Stimulated activated CD4-positive, alpha-beta T cell treated with anti-CD3 and anti-CD28 coated beads, Interleukin-2, amount 100 ng/mL, for 24 hours (primary cell): ENCODE results near the gene RPA1.

Source experiments
- DNase-seq, 2 donors: peaks; one replicate each; pipeline ENCODE4 v3.0.0-alpha.2; 2020

The RPA1 gene

DNA sequence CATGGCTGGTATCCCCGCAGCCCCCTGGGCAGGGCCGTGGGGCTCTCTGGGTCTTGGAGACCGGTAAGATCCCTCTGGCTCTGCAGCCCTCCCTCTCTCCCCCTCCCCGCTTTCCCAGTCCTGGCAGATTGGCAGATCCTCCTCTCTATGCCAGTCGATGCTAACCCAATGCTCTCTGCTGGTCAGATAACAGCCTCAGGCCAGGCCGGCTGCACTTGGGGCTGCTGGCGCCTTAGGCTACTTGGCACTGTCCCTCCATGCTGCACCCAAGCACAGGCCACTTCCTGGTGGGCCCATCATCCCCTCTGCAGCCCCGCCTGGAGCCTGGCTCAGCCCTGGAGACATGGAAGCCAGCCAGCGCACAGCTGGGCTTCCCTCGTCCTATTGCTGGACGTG is 113.6 kb downstream of the RPA1 start:
- DNase-seq: no peak

DNA sequence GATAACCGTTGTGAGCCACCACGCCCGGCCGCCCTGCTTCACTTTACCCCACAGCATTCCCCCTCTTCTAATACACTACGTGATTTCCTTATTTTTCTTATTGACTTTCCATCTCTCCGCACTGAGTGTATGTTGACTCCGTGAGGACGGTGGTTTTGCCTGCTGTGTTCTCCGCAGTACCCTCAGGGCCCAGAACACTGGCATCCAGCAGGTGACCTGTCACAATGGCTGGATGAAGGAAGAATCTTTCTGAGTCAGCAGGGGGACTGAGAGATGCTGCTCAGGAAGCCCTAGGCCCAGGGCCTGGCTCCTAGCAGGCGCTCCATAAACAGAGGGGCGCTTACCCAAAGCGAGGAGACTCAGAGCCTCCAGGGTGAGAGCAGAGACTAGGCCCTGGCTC is 115.8 kb downstream of the RPA1 start:
- DNase-seq: no peak

DNA sequence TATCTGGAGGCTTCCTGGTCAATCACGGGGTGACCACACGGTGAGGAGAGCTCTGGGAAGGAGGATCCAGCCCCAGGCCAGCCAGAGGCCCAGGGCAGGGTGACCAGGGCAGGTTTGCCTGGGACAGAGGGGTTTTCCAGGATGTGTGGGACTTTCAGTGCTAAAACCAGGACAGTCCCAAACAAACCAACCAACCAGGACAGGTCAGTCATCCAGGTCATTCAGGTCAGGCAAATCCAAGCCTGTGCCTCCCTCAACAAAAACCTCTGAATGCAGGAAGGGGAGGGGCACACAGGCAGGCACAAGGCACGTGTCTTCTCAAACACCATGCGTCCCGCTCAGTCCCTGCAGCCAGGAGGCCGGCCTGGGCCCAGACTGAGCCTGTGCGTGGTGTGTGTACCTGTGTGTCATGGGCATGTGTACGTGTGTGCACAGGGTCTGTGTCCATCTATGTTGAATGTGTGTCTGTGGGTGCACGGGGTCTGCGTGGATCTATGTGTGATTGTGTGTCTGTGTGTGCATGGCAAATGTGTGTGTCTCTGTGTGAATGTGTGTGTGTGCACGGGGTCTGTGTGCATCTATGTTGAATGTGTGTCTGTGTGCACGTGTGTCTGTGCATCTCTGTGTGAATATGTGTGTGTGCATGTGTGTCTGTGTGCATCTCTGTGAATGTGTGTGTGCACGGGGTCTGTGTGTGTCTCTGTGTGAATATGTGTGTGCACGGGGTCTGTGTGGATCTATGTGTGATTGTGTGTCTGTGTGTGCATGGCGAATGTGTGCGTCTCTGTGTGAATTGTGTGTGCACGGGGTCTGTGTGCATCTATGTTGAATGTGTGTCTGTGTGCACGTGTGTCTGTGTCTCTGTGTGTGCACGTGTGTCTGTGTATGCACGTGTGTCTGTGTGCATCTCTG is 116.5 kb downstream of the RPA1 start:
- DNase-seq: no peak

DNA sequence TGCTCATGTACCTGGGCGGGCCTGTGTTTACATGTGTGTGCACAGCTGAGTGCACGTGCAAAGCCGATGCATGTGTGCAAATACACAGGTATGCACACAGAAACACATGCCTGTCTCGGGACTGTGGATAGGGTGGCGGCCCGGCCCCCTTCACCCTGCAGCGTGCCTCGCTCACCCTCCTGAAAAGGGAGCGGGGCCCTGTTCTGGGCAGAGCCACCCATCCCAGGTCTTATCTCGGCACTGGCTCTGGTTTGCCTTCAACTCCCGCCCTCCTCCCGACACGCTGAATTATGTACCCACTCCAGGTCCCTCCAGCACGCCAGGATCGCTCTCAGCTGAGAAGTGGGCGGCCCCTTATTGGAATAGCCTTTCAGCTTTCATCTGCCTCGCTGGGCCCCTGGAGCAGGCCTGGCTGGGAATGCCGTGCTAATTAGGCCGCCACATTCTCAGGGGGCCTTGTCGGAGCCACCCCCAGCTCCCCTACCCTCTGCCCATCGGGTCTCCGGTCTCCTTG is 117.5 kb downstream of the RPA1 start:
- no peak for DNase-seq

DNA sequence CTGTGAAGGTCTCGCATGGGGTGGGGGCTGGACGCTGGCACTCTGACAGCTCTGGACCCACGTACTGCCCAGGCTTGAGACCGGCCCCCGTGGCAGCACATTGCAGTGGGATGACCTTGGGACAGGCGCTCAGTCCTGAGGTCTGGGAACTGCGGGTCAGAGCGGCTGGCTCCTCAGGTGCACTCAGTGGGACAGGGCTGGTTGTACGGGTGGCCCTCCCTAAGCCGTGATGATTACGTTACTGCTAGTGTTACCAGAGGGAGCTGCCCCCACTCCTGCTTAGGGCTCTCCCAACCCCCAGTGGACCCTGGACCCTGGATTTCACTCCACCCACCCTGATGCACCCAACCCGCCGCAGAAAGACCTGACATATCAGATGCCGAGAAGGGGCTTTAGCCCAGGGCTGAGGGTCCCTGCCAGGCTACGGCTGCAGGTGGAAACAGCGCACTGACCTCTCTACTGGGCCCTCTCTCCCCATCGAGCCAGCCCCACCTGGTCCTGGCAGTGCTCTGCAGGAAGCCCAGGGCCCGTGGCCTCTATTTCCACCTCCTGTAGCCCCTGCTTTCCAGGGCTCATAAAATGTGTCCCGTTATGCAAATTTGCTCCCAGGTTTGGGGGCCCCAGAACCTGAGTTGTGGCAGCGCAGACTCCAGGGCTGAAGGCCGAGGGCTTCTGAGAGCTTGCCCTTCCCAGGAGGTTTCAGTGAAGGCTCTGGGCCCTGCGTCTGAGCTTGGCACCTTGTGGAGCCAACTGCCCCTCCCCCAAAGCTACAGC is 118.1 kb downstream of the RPA1 start:
- no peak for DNase-seq

DNA sequence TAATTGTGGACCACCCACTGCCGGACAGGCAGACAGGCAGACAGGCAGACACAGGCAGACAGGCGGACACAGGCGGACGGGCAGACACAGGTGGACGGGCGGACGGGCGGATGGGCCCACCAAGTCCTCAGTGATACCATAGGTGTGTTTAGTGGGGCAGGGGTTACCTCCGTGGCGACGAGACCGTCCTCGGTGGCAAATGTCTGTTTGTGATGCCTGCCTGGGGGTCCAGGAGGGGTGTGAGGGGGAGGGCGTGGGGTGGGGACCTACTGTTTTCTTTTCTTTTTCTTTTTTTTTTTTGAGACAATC is 118.7 kb downstream of the RPA1 start:
- DNase-seq: no peak
